Sigmoid colon (tissue), 4 donors: ENCODE measurements around the gene HCN2.

Experiments
- EP300 ChIP-seq, 4 donors: sonication (generic); formaldehyde crosslinking; IDR thresholded peaks; one replicate each; pipeline ENCODE4 v1.6.1; 2017; ENCODE audit warnings: antibody characterized with exemption in 4 of 4
- POLR2AphosphoS5 ChIP-seq, 4 donors: sonication (generic); formaldehyde crosslinking; IDR thresholded peaks; one replicate each; pipeline ENCODE4 v1.6.1; 2017; ENCODE audit warnings: antibody characterized with exemption in 4 of 4
- TF ChIP-seq, protein P1 (sequence below), 4 experiments: fragments of 450-650 bp in 3 of 4; fragments of 200-600 bp in 1 of 4; IDR thresholded peaks; one replicate each; pipeline ENCODE4 v1.5.1; 2016 to 2019; ENCODE audit warnings: antibody characterized with exemption in 4 of 4, mild to moderate bottlenecking in 3 of 4, moderate library complexity in 2 of 4

DNA sequence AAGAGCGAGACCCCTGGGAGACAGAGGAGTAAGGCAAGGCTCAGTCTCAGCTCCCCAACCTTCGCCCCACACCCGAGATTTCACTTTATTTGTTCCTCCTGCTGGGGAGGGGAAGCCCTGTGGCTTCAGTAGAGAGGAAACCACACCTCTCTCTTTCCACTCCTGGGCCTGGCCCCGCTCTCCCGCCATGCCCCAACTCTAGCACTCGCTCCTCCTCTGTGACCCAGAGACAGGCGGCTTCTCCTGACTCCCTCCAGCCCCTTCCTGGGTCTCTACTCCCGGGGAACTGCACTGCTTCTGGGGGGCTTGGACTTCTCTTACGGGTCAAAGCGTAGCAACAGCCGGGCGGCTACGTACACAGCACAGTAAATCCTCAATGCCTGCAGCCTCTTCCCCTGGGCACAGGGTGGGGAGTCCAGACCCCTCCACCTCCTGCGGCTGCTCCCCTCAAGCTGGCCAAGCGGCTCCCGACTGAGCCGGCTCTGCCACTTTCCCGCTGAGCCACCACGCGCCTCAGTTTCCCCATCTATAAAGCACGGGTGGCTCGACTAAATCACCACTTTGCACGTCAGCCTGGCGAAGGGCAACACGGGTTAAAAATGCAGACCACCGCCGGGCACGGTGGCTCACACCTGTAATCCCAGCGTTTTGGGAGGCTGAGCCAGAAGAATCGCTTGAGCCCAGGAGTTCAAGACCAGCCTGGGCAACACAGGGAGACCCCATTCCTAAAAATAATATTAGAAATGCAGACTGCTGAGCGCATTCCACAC, 71.9 kb downstream of the HCN2 start:
- no peak for TF ChIP-seq POLR2AphosphoS5 (IDR thresholded peaks at IDR 0.05)
- TF ChIP-seq, protein P1, sequence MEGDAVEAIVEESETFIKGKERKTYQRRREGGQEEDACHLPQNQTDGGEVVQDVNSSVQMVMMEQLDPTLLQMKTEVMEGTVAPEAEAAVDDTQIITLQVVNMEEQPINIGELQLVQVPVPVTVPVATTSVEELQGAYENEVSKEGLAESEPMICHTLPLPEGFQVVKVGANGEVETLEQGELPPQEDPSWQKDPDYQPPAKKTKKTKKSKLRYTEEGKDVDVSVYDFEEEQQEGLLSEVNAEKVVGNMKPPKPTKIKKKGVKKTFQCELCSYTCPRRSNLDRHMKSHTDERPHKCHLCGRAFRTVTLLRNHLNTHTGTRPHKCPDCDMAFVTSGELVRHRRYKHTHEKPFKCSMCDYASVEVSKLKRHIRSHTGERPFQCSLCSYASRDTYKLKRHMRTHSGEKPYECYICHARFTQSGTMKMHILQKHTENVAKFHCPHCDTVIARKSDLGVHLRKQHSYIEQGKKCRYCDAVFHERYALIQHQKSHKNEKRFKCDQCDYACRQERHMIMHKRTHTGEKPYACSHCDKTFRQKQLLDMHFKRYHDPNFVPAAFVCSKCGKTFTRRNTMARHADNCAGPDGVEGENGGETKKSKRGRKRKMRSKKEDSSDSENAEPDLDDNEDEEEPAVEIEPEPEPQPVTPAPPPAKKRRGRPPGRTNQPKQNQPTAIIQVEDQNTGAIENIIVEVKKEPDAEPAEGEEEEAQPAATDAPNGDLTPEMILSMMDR (IDR thresholded peaks at IDR 0.05): no peak
- TF ChIP-seq EP300 (IDR thresholded peaks at IDR 0.05): no peak
